ENCODE measurements around the gene COQ8A. TPM values are rescaled to one million over a fixed set of nuclear protein-coding genes. Genes with fewer than 3 reads are reported as not detected.

The COQ8A gene
- total RNA-seq, 1 donor from 2014 or later: 29.7 TPM

DNA sequence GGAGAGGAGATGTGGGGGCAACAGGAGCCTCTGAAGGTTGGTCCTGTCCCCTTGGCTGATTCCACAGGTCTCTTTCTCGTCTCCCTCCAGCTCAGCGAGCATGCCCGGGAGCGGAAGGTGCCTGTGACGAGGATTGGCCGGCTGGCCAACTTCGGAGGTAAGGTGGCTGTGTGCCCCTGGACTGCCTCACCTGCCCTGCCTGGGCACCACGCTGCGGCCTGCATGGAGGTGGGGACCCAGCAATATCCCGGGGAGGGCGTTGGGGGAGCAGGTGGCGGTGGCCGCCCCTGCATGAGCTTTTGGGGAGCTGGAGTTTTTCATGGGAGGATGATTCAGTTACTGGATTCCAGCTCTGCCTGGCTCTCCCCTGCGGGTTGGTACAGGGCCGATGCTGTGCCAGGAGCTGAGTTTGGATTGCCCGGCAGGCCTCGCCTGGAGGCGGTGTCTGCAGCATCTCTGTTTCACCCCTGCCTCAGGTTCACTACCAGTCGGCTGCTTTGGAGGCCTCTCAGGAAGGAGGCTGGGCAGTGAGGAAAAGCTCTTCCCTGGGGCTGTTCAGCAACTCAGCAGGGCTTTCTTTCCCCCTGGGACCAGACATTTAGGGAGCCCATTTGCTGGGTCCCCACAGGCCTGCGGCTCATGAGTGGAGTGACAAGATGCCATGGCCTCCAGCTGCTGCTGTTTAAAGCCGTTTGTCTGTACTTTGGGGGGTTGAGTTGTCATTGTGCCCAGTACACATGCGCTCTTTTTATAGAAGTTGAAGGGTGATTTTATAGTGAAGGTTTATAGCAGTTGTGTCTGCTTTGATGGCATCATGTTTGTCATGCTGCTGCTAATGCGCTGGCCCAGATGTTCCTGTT lies 25.7 kb downstream of the COQ8A start:
- H3K4me3 Mint-ChIP-seq: no peak overlapping the region
- TF ChIP-seq, protein P1, sequence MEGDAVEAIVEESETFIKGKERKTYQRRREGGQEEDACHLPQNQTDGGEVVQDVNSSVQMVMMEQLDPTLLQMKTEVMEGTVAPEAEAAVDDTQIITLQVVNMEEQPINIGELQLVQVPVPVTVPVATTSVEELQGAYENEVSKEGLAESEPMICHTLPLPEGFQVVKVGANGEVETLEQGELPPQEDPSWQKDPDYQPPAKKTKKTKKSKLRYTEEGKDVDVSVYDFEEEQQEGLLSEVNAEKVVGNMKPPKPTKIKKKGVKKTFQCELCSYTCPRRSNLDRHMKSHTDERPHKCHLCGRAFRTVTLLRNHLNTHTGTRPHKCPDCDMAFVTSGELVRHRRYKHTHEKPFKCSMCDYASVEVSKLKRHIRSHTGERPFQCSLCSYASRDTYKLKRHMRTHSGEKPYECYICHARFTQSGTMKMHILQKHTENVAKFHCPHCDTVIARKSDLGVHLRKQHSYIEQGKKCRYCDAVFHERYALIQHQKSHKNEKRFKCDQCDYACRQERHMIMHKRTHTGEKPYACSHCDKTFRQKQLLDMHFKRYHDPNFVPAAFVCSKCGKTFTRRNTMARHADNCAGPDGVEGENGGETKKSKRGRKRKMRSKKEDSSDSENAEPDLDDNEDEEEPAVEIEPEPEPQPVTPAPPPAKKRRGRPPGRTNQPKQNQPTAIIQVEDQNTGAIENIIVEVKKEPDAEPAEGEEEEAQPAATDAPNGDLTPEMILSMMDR (conservative IDR thresholded peaks at IDR 0.05): no peak
- H3K36me3 Mint-ChIP-seq: peaks cover 15% of the 10 kb centered on the region
- H3K9me3 Mint-ChIP-seq: no peaks in the 10 kb centered on the region
- no peaks in the 10 kb centered on the region for H3K4me1 Mint-ChIP-seq (ENCODE audit: unreplicated experiment)
- DNase-seq (ENCODE audit: extremely low spot score, unreplicated experiment): no peak
- H3K27me3 Mint-ChIP-seq: no peaks in the 10 kb centered on the region
- no peak overlapping the region for H3K27ac Mint-ChIP-seq

DNA sequence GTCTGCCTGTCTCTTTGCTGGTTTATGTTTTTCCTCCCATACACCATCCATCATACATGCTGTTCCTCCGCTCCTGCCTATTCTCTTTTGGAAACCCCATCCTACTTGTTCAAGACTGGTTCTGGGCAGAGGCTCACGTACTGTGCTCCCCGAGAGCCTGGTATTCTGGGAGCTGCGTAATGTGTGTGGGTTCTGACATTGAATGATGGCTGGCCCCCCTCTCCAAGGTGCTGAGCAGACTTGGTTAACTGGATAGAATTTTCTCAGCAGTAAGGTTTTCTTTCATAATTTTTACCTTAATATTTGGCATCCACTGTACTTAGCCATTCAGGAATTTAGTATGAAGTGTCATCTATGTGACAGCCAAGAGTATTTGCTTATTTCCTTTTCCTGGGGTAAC lies 26.6 kb downstream of the COQ8A start:
- Mint-ChIP-seq H3K9me3 (peaks cover 2% of the 10 kb centered on the region), H3K27ac (no peak overlapping the region), H3K4me3 (no peak overlapping the region), H3K27me3 (no peaks in the 10 kb centered on the region), H3K4me1 (ENCODE audit: unreplicated experiment) (no peaks in the 10 kb centered on the region), H3K36me3 (peaks cover 17% of the 10 kb centered on the region)
- no peak for DNase-seq (ENCODE audit: extremely low spot score, unreplicated experiment)
- TF ChIP-seq, protein P1 (conservative IDR thresholded peaks at IDR 0.05): no peak

DNA sequence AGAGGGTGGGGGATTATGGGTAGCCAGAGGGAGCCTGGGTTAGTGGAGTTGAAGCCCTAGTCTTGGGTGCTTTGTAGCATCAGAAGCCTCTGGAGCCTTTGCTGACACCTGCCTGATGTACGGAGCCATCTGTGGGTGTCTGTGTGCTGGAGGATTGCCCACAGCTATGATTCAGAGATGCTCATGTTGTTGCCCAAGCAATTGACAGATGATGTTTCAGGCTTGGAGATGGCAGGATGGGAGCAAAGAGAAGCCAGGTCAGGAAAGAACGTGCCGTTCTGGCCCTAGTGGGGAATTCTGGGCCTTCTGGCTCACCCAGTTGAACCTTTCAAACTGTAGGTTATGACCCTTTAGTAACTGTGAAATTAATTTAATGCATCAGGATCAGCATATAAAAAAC lies 27.6 kb downstream of the COQ8A start:
- no peak overlapping the region for H3K27ac Mint-ChIP-seq
- peaks cover 21% of the 10 kb centered on the region for H3K36me3 Mint-ChIP-seq
- no peaks in the 10 kb centered on the region for H3K4me1 Mint-ChIP-seq (ENCODE audit: unreplicated experiment)
- no peak for DNase-seq (ENCODE audit: extremely low spot score, unreplicated experiment)
- TF ChIP-seq, protein P1 (conservative IDR thresholded peaks at IDR 0.05): no peak
- H3K27me3 Mint-ChIP-seq: no peaks in the 10 kb centered on the region
- no peak overlapping the region for H3K4me3 Mint-ChIP-seq
- peaks cover 7% of the 10 kb centered on the region for H3K9me3 Mint-ChIP-seq

DNA sequence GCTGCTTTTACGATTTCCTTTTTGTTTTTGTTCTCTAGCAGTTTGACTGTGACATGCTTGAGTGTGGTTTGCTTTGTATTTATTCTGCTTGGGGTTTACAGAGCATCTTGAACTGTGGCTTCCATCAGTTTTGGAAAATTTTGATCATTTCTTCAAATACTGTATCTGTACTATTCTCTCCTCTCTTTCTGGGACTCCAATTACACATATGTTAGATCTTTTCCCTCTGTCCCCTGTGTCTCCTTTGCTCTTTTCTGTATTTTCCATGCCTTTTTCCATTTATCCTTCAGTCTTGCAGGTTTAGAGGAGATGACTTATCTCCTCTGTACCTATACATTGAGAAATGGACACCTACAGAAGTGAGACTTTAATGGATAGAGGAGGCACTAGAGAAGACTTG lies 31.7 kb downstream of the COQ8A start:
- no peak overlapping the region for H3K27ac Mint-ChIP-seq
- H3K9me3 Mint-ChIP-seq: peaks cover 7% of the 10 kb centered on the region
- peaks cover 21% of the 10 kb centered on the region for H3K36me3 Mint-ChIP-seq
- peaks cover 17% of the 10 kb centered on the region for H3K4me1 Mint-ChIP-seq (ENCODE audit: unreplicated experiment)
- DNase-seq (ENCODE audit: extremely low spot score, unreplicated experiment): no peak
- TF ChIP-seq, protein P1 (conservative IDR thresholded peaks at IDR 0.05): no peak
- H3K27me3 Mint-ChIP-seq: no peaks in the 10 kb centered on the region
- no peak overlapping the region for H3K4me3 Mint-ChIP-seq

DNA sequence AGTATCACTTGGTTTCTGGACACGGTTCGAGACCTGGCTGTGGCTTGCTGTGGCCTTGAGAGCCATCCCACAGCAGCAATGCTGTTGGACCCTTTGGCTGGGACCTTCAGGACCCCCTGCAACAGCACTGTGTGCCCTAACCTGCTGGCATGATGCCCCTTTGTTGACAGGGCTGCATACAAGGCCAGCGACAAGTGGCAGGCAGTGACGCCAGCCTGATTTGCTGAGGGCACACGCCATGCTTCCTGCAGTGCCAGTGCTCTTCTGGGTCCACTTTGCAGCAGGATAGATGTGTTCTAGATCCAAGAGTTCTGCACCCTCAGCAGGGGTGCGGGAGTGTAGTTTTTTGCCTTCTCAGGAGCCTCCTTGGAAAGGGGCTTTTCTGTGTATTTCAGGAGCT lies 32.8 kb downstream of the COQ8A start:
- TF ChIP-seq, protein P1 (conservative IDR thresholded peaks at IDR 0.05): no peak
- Mint-ChIP-seq H3K4me3 (no peak overlapping the region), H3K9me3 (peaks cover 7% of the 10 kb centered on the region), H3K27me3 (no peaks in the 10 kb centered on the region), H3K27ac (no peak overlapping the region), H3K36me3 (peaks cover 16% of the 10 kb centered on the region), H3K4me1 (ENCODE audit: unreplicated experiment) (peaks cover 17% of the 10 kb centered on the region)
- no peak for DNase-seq (ENCODE audit: extremely low spot score, unreplicated experiment)
